ENCODE results near the gene TRIP6. TPM values are rescaled to one million over a fixed set of nuclear protein-coding genes. Genes with fewer than 3 reads are reported as not detected.

TRIP6 gene
- total RNA-seq, 1 donor from 2014 or later = 14.9 TPM

DNA sequence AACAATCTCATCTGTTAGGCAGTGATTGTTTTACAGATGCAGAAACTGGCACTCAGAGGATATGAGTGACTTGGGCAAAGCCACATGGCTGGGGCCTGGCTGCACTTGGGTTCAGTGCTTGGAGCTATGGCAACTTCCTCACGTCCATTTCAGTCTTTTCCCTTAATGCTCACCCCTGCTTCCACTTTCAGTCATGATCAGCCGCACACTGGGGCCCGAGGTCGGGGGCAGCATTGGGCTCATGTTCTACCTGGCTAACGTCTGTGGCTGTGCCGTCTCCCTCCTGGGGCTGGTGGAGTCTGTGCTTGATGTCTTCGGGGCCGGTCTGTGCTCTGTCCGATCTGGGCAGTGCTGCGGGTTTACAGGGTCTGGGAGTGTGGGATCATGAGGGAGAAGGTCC is 11.7 kb upstream of the TRIP6 start:
- Mint-ChIP-seq H3K27ac (no peak overlapping the region), H3K9me3 (no peaks in the 10 kb centered on the region), H3K36me3 (peaks cover 3% of the 10 kb centered on the region), H3K4me3 (no peak overlapping the region), H3K4me1 (peaks cover 7% of the 10 kb centered on the region), H3K27me3 (ENCODE audit: insufficient read depth, low read depth) (peaks cover 2% of the 10 kb centered on the region)
- TF ChIP-seq CTCF (IDR thresholded peaks at IDR 0.05) = no peak
- no peak for TF ChIP-seq EZH2phosphoT487 (IDR thresholded peaks at IDR 0.05)
- TF ChIP-seq EZH2 (IDR thresholded peaks at IDR 0.05) = no peak
- H3F3A ChIP-seq (ENCODE audit: low read depth) = peaks cover 3% of the 10 kb centered on the region
- peaks cover 6% of the 10 kb centered on the region for H4K20me1 ChIP-seq (ENCODE audit: low read depth)
- H3K27me3 ChIP-seq = peaks cover 5% of the 10 kb centered on the region
- no peaks in the 10 kb centered on the region for H3K36me3 ChIP-seq
- H3K79me2 ChIP-seq (ENCODE audit: low read depth) = peaks cover 23% of the 10 kb centered on the region
- H3K27ac ChIP-seq = no peak overlapping the region
- no peaks in the 10 kb centered on the region for H3K9me3 ChIP-seq (ENCODE audit: low read depth)
- H2AFZ ChIP-seq (replicated peaks) = no peak overlapping the region
- no peak overlapping the region for H3K4me2 ChIP-seq
- peaks cover 10% of the 10 kb centered on the region for H3K4me1 ChIP-seq
- no peak for DNase-seq (ENCODE audit: low spot score)
- no peak overlapping the region for H3K4me3 ChIP-seq
- no peak overlapping the region for H3K9ac ChIP-seq

GRCh38 chr7:100856871-100857282 is 10.3 kb upstream of the TRIP6 start:
- no peak overlapping the region for H2AFZ ChIP-seq (replicated peaks)
- Mint-ChIP-seq H3K27me3 (ENCODE audit: insufficient read depth, low read depth) (peaks cover 2% of the 10 kb centered on the region), H3K27ac (no peak overlapping the region), H3K9me3 (no peaks in the 10 kb centered on the region), H3K4me1 (peaks cover 5% of the 10 kb centered on the region), H3K4me3 (no peak overlapping the region), H3K36me3 (peaks cover 3% of the 10 kb centered on the region)
- H3K4me2 ChIP-seq = no peak overlapping the region
- H3K9ac ChIP-seq = peak overlapping the region; percentile 45
- peaks cover 6% of the 10 kb centered on the region for H4K20me1 ChIP-seq (ENCODE audit: low read depth)
- H3K4me3 ChIP-seq = no peak overlapping the region
- H3K9me3 ChIP-seq (ENCODE audit: low read depth) = no peaks in the 10 kb centered on the region
- H3K27ac ChIP-seq = no peak overlapping the region
- peak; percentile 20 for DNase-seq (ENCODE audit: low spot score)
- H3K4me1 ChIP-seq = peaks cover 10% of the 10 kb centered on the region
- TF ChIP-seq EZH2phosphoT487 (IDR thresholded peaks at IDR 0.05) (no peak), EZH2 (IDR thresholded peaks at IDR 0.05) (no peak), CTCF (IDR thresholded peaks at IDR 0.05) (no peak)
- H3K79me2 ChIP-seq (ENCODE audit: low read depth) = peaks cover 23% of the 10 kb centered on the region
- peaks cover 3% of the 10 kb centered on the region for H3F3A ChIP-seq (ENCODE audit: low read depth)
- no peaks in the 10 kb centered on the region for H3K36me3 ChIP-seq
- peaks cover 5% of the 10 kb centered on the region for H3K27me3 ChIP-seq

GRCh38 chr7:100859856-100860255 is 7.3 kb upstream of the TRIP6 start:
- peaks cover 4% of the 10 kb centered on the region for H3K4me1 ChIP-seq
- Mint-ChIP-seq H3K4me3 (no peak overlapping the region), H3K4me1 (no peaks in the 10 kb centered on the region), H3K27me3 (ENCODE audit: insufficient read depth, low read depth) (peaks cover 2% of the 10 kb centered on the region), H3K36me3 (peaks cover 7% of the 10 kb centered on the region), H3K27ac (peak overlapping the region; percentile 65), H3K9me3 (no peaks in the 10 kb centered on the region)
- no peaks in the 10 kb centered on the region for H3K36me3 ChIP-seq
- H3K9ac ChIP-seq = no peak overlapping the region
- no peak overlapping the region for H2AFZ ChIP-seq (replicated peaks)
- no peaks in the 10 kb centered on the region for H3K9me3 ChIP-seq (ENCODE audit: low read depth)
- DNase-seq (ENCODE audit: low spot score) = no peak
- H3K27ac ChIP-seq = no peak overlapping the region
- H4K20me1 ChIP-seq (ENCODE audit: low read depth) = no peaks in the 10 kb centered on the region
- H3F3A ChIP-seq (ENCODE audit: low read depth) = peaks cover 1% of the 10 kb centered on the region
- TF ChIP-seq CTCF (IDR thresholded peaks at IDR 0.05) (no peak), EZH2phosphoT487 (IDR thresholded peaks at IDR 0.05) (no peak), EZH2 (IDR thresholded peaks at IDR 0.05) (no peak)
- no peak overlapping the region for H3K4me2 ChIP-seq
- H3K4me3 ChIP-seq = no peak overlapping the region
- peaks cover 9% of the 10 kb centered on the region for H3K79me2 ChIP-seq (ENCODE audit: low read depth)
- no peaks in the 10 kb centered on the region for H3K27me3 ChIP-seq

Data from neural progenitor cell (in vitro differentiated cells).